ENCODE data around the gene ZNF574. TPM values are rescaled to one million over a fixed set of nuclear protein-coding genes. Genes with fewer than 3 reads are reported as not detected.

The ZNF574 gene
- polyA plus RNA-seq, 1 of the 3 experiments (the other 2 are of a cell fraction), result 8.5 TPM

GRCh38 chr19:42059196-42059595 lies 16.8 kb upstream of the ZNF574 start:
- H4K20me1 ChIP-seq (ENCODE audit: insufficient read depth), result no peaks in the 10 kb centered on the region
- H3K4me2 ChIP-seq, result no peak overlapping the region
- H3K9me2 ChIP-seq, result no peaks in the 10 kb centered on the region
- no peak for TF ChIP-seq FOXJ3 (CRISPR knock-in tag; IDR thresholded peaks at IDR 0.05)
- no peak for TF ChIP-seq CTCF (IDR thresholded peaks at IDR 0.05)
- TF ChIP-seq USF1 (IDR thresholded peaks at IDR 0.05; ENCODE audit: borderline replicate concordance, low read depth), result no peak
- TF ChIP-seq PBX3 (IDR thresholded peaks at IDR 0.05), result no peak
- no peak for TF ChIP-seq EZH2phosphoT487 (IDR thresholded peaks at IDR 0.05; ENCODE audit: borderline replicate concordance, low read depth)
- TF ChIP-seq FOXM1 (IDR thresholded peaks at IDR 0.05; ENCODE audit: low read depth), result no peak
- no peak for TF ChIP-seq MXI1 (IDR thresholded peaks at IDR 0.05; ENCODE audit: low read depth, low read length)
- TF ChIP-seq MAX (IDR thresholded peaks at IDR 0.05; ENCODE audit: low read depth), result no peak
- TF ChIP-seq REST (IDR thresholded peaks at IDR 0.05; ENCODE audit: low read depth, low read length), result no peak
- no peak for TF ChIP-seq JUND (IDR thresholded peaks at IDR 0.05)
- no peak for TF ChIP-seq IRF3 (IDR thresholded peaks at IDR 0.05; ENCODE audit: low read depth, low read length)
- TF ChIP-seq RCOR1 (IDR thresholded peaks at IDR 0.05; ENCODE audit: low read length), result no peak
- no peak for TF ChIP-seq SMC3 (IDR thresholded peaks at IDR 0.05; ENCODE audit: low read depth, low read length)
- no peak for TF ChIP-seq TCF12 (IDR thresholded peaks at IDR 0.05)
- no peak for TF ChIP-seq GATA2 (CRISPR knock-in tag; IDR thresholded peaks at IDR 0.05)
- no peak for TF ChIP-seq POLR2AphosphoS5 (IDR thresholded peaks at IDR 0.05; ENCODE audit: low read depth, low read length)
- TF ChIP-seq EP300 (IDR thresholded peaks at IDR 0.05; ENCODE audit: borderline replicate concordance in 1 of 2, low read depth in 1 of 2, low read length in 1 of 2), result no peak
- TF ChIP-seq YY1 (IDR thresholded peaks at IDR 0.05; ENCODE audit: low read depth), result no peak
- 89% methylated on average over 13 of the region's 13 CpGs for WGBS (ENCODE audit: low lambda C conversion rate)
- no peaks in the 10 kb centered on the region; a peak in 1 of 4 replicates for H3K4me1 ChIP-seq (ENCODE audit: control insufficient read depth in 1 of 2, insufficient read depth in 2 of 2, low read depth in 1 of 2, low read length in 1 of 2)
- CTCF ChIA-PET, result interaction anchor here (1.1 kb wide), 1 partner anchor 24 kb away, joined by 3 read pairs; no protein-coding TSS in a partner anchor
- no peak overlapping the region for H3K27ac ChIP-seq (ENCODE audit: low read depth in 2 of 2, low read length in 1 of 2)
- no peaks in the 10 kb centered on the region for H3K79me2 ChIP-seq (ENCODE audit: insufficient read depth)
- H3K36me3 ChIP-seq (replicated peaks in 1 of 2; ENCODE audit: control insufficient read depth in 1 of 2, insufficient read depth in 2 of 2, low read length in 1 of 2), result no peaks in the 10 kb centered on the region
- no peak overlapping the region for H3K4me3 ChIP-seq (ENCODE audit: low read depth in 2 of 2, low read length in 1 of 2)
- H3K27me3 ChIP-seq (ENCODE audit: insufficient read depth), result peaks cover 4% of the 10 kb centered on the region
- no peak overlapping the region for H2AFZ ChIP-seq (ENCODE audit: low read depth)
- H3F3A ChIP-seq (replicated peaks; ENCODE audit: insufficient read depth), result no peaks in the 10 kb centered on the region
- POLR2A ChIA-PET, result no interaction called here
- no peak for DNase-seq
- no peak overlapping the region for H3K9ac ChIP-seq
- H3K9me3 ChIP-seq, result no peaks in the 10 kb centered on the region
